ENCODE measurements around the gene SLC39A3.

The SLC39A3 gene

GRCh38 chr19:2703077-2703437, 36.8 kb downstream of the SLC39A3 start:
- H3K27ac ChIP-seq = no peak overlapping the region
- TF ChIP-seq CTCF (IDR thresholded peaks at IDR 0.05) (no peak), ZFX (IDR thresholded peaks at IDR 0.05; ENCODE audit: borderline replicate concordance) (no peak)

- no peak within 1 kb of the TSS for H3K27ac ChIP-seq
- TF ChIP-seq CTCF (IDR thresholded peaks at IDR 0.05) (no peak), ZFX (IDR thresholded peaks at IDR 0.05; ENCODE audit: borderline replicate concordance) (no peak)
Observed at GRCh38 chr19:2702170-2703076, 37.4 kb downstream of the SLC39A3 start, which contains the start of gene GNG7. TSS of gene GNG7 (minus strand) at chr19:2702694. CDS start at chr19:2520688, 182,006 bp downstream.

GRCh38 chr19:2701361-2702169, 38.3 kb downstream of the SLC39A3 start:
- no peak overlapping the region for H3K27ac ChIP-seq
- TF ChIP-seq ZFX (IDR thresholded peaks at IDR 0.05; ENCODE audit: borderline replicate concordance) = no peak
- TF ChIP-seq CTCF (IDR thresholded peaks at IDR 0.05) = no peak

GRCh38 chr19:2700660-2701360, 39.0 kb downstream of the SLC39A3 start:
- no peak for TF ChIP-seq ZFX (IDR thresholded peaks at IDR 0.05; ENCODE audit: borderline replicate concordance)
- TF ChIP-seq CTCF (IDR thresholded peaks at IDR 0.05) = no peak
- H3K27ac ChIP-seq = no peak overlapping the region

GRCh38 chr19:2699413-2700140, 40.2 kb downstream of the SLC39A3 start:
- no peak for TF ChIP-seq ZFX (IDR thresholded peaks at IDR 0.05; ENCODE audit: borderline replicate concordance)
- TF ChIP-seq CTCF (IDR thresholded peaks at IDR 0.05) = no peak
- no peak overlapping the region for H3K27ac ChIP-seq

- no peak for TF ChIP-seq CTCF (IDR thresholded peaks at IDR 0.05)
- TF ChIP-seq ZFX (IDR thresholded peaks at IDR 0.05; ENCODE audit: borderline replicate concordance) = no peak
- no peak overlapping the region for H3K27ac ChIP-seq
Observed at GRCh38 chr19:2694196-2694595, 45.6 kb downstream of the SLC39A3 start.
